EH (cell line): ENCODE results near the gene LRRC3.
"Not testable (repeated sequence)": the region's sequence is repeated elsewhere in the genome, so short reads cannot be mapped to it uniquely, and the experiment has no call there.

Experiments used
- DNase-seq: peaks from one replicate; pipeline ENCODE4 v3.0.0-alpha.2; 2015; ENCODE audit warnings: low read depth

Gene LRRC3

GRCh38 chr21:44496564-44497550 is 41.5 kb downstream of the LRRC3 start:
- no peak for DNase-seq

- no peak for DNase-seq
Measured at GRCh38 chr21:44497703-44498126, 42.4 kb downstream of the LRRC3 start.

- DNase-seq = no peak
Measured at GRCh38 chr21:44498280-44499210, 43.2 kb downstream of the LRRC3 start.

GRCh38 chr21:44499211-44499560 is 43.9 kb downstream of the LRRC3 start:
- DNase-seq = no peak

GRCh38 chr21:44499631-44500030 is 44.3 kb downstream of the LRRC3 start:
- DNase-seq = no peak

- no peak for DNase-seq
Measured at GRCh38 chr21:44500111-44500510, 44.8 kb downstream of the LRRC3 start.

GRCh38 chr21:44502171-44502958 is 47.1 kb downstream of the LRRC3 start:
- no peak for DNase-seq

GRCh38 chr21:44503006-44503889 is 47.9 kb downstream of the LRRC3 start:
- not testable (repeated sequence) for DNase-seq

GRCh38 chr21:44503901-44504399 is 48.6 kb downstream of the LRRC3 start:
- no peak for DNase-seq

GRCh38 chr21:44505673-44506278 is 50.5 kb downstream of the LRRC3 start:
- no peak for DNase-seq

GRCh38 chr21:44506279-44507255 is 51.3 kb downstream of the LRRC3 start:
- no peak for DNase-seq

- DNase-seq = no peak
Measured at GRCh38 chr21:44507673-44508425, 52.5 kb downstream of the LRRC3 start.

GRCh38 chr21:44508426-44508710 is 53.1 kb downstream of the LRRC3 start:
- no peak for DNase-seq

GRCh38 chr21:44508711-44509445 is 53.6 kb downstream of the LRRC3 start:
- no peak for DNase-seq

GRCh38 chr21:44509539-44509938 is 54.2 kb downstream of the LRRC3 start:
- DNase-seq = no peak

GRCh38 chr21:44510109-44510507 is 54.8 kb downstream of the LRRC3 start:
- DNase-seq = no peak

- DNase-seq = peak; percentile 4
Measured at GRCh38 chr21:44510508-44511218, 55.4 kb downstream of the LRRC3 start.
